GM12892 (cell line): ENCODE results near the gene SLC4A3.

Experiments used
- DNase-seq: peaks from one replicate; pipeline ENCODE4 v3.0.0; 2011; ENCODE audit not compliant: insufficient read length
- FAIRE-seq: peaks from 2 replicates; lab custom pipeline; 2011; peaks lifted over from hg19 to GRCh38; lab: Jason Lieb, UNC
- POLR2A ChIP-seq: IDR thresholded peaks from 2 replicates; pipeline ENCODE4 v1.6.1; 2011; ENCODE audit warnings: low read depth, low read length, control low read depth
- POLR2AphosphoS5 ChIP-seq: IDR thresholded peaks from 2 replicates; pipeline ENCODE4 v1.6.1; 2011; ENCODE audit warnings: low read depth, low read length, control low read depth
- TAF1 ChIP-seq: IDR thresholded peaks from 2 replicates; pipeline ENCODE4 v1.6.1; 2011; ENCODE audit warnings: low read depth, mild to moderate bottlenecking, control low read depth, low read length, borderline replicate concordance

Gene SLC4A3

DNA sequence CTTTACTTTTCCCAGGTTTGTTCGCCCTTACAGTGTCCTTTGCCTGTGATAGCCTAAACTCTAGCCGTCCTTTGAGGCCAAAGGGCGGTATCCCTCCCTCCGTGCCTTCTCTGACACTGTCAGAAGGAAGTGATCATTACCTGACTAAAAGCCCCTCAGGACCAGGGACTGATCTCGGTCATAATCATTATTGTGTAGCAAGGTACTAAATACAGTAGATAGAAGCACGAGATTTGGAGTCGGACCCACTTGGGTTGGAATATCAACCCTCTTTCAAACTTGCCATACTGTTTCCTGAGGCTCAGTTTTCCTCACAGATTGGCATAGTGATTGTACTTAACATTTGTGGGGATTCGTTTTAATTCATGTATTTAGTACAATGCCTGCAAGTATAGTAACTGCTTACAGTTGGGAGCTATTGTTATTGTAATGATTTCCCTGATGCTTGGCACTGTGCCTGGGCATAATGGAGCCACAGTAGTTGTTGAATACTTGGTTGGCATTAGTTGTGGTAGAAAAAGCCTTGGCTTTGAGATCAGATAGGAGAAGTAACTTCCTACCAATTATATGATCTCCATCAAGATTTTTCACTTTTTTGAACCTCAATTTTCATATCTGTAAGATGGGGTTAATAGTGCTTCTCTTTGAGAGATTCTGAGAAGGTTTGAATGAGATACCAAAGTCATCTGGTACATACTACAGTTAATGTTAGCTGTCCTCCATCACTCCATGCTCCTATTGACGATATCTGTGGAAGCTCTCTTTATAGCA lies 28.9 kb upstream of the SLC4A3 start:
- TF ChIP-seq POLR2A (no peak), TAF1 (no peak), POLR2AphosphoS5 (no peak)
- FAIRE-seq: no peak
- DNase-seq: no peak

GRCh38 chr2:219603771-219604170 lies 23.7 kb upstream of the SLC4A3 start:
- DNase-seq: no peak
- TF ChIP-seq POLR2AphosphoS5 (no peak), TAF1 (no peak), POLR2A (no peak)
- FAIRE-seq: no peak

DNA sequence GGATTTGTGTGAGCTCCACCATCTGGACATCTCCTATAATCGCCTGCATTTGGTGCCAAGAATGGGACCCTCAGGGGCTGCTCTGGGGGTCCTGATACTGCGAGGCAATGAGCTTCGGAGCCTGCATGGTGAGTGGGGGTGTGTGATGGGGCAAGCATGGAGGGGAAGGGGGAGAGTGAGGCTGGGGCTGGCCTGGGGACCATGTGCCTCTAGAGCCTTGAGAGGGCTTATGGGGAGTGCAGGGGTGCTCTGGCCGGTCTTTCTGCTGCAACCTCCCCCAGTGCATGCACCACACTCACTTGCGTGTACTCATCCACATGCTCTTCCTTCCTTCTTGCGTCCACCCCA lies 21.8 kb upstream of the SLC4A3 start:
- TF ChIP-seq TAF1: no peak
- no peak for TF ChIP-seq POLR2A
- TF ChIP-seq POLR2AphosphoS5: no peak
- DNase-seq (no peak), FAIRE-seq (no peak)

GRCh38 chr2:219607931-219608330 lies 19.5 kb upstream of the SLC4A3 start:
- no peak for DNase-seq
- no peak for FAIRE-seq
- TF ChIP-seq TAF1 (no peak), POLR2A (no peak), POLR2AphosphoS5 (no peak)

- DNase-seq (no peak), FAIRE-seq (no peak)
- no peak for TF ChIP-seq POLR2A
- no peak for TF ChIP-seq TAF1
- no peak for TF ChIP-seq POLR2AphosphoS5
These were observed 18.9 kb upstream of the SLC4A3 start for GRCh38 chr2:219608399-219608964.

GRCh38 chr2:219609149-219609750 lies 18.2 kb upstream of the SLC4A3 start:
- TF ChIP-seq TAF1 (no peak), POLR2A (no peak), POLR2AphosphoS5 (no peak)
- DNase-seq (no peak), FAIRE-seq (no peak)

DNA sequence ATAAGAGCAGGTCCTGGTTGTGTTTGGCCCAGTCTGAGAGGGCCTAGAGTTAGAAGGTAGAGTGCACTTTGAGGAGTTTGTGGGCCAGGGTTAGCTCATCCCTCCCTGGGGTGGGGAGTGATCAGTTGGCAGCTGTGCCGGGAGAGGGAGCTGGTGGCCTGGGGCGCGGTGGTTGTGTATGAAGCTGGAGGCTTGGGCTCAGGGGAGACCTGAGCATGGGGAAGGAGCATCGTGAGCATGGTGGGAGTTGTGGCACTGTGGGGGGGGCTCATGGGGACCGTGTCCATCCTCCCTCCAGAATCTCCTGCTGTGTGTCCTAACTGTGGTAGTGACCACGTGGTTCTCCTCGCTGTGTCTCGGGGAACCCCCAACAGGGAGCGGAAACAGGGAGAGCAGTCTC lies 16.1 kb upstream of the SLC4A3 start:
- DNase-seq (no peak), FAIRE-seq (no peak)
- TF ChIP-seq TAF1 (no peak), POLR2AphosphoS5 (no peak), POLR2A (no peak)

GRCh38 chr2:219611866-219612576 lies 15.4 kb upstream of the SLC4A3 start:
- TF ChIP-seq POLR2A: no peak
- no peak for TF ChIP-seq TAF1
- no peak for TF ChIP-seq POLR2AphosphoS5
- DNase-seq: no peak
- no peak for FAIRE-seq

GRCh38 chr2:219612577-219613286 lies 14.7 kb upstream of the SLC4A3 start:
- DNase-seq (no peak), FAIRE-seq (no peak)
- TF ChIP-seq TAF1 (no peak), POLR2A (no peak)

DNA sequence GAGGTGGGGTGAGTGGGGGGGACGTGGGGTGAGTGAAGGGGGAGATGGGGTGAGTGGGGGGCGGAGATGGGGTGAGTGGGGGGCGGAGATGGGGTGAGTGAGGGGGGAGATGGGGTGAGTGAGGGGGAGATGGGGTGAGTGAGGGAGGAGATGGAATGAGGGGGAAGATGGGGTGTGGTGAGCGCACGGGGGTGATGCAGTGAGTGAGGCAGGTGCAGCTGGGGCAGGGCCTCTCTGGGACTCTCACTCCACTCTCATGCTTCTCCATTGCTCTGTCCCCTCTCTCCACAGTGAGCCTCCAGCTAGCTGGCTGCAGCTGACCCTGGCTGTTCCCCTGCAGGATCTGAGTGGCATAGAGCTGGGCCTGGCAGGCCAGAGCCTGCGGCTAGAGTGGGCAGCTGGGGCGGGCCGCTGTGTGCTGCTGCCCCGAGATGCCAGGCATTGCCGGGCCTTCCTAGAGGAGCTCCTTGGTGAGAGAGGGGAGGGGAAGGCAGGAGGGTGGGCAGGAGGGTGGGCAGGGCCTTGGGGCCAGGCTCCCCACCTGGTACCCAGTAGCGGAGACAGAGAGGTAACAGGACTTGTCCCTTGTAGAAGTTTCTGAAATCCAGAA lies 13.9 kb upstream of the SLC4A3 start:
- DNase-seq: no peak
- no peak for TF ChIP-seq POLR2AphosphoS5
- TF ChIP-seq TAF1: no peak
- TF ChIP-seq POLR2A: no peak
- no peak for FAIRE-seq
